Left hindlimb (tissue), 1 donor: ENCODE measurements around the gene CTNNBIP1.
"Not testable (repeated sequence)": the region's sequence is repeated elsewhere in the genome, so short reads cannot be mapped to it uniquely, and the experiment has no call there.

ENCODE experiments used
- DNase-seq: peaks from one replicate; pipeline ENCODE4 v3.0.0-alpha.2; 2018

CTNNBIP1 gene

GRCh38 chr1:9825093-9826074 lies 84.7 kb downstream of the CTNNBIP1 start:
- DNase-seq, result peak; percentile 73

GRCh38 chr1:9824702-9825089 lies 85.4 kb downstream of the CTNNBIP1 start:
- DNase-seq, result no peak

- DNase-seq, result peak; percentile 94
Observed at GRCh38 chr1:9823943-9824701, 85.9 kb downstream of the CTNNBIP1 start, which contains the start of gene CLSTN1. Gene CLSTN1, minus strand, starts transcription at chr1:9823965. Its CDS starts 232 bp downstream, at chr1:9823733.

- DNase-seq, result no peak
Observed at GRCh38 chr1:9823693-9823942, 86.5 kb downstream of the CTNNBIP1 start.

- no peak for DNase-seq
Observed at GRCh38 chr1:9822897-9823692, 87.0 kb downstream of the CTNNBIP1 start.

GRCh38 chr1:9822490-9822889 lies 87.6 kb downstream of the CTNNBIP1 start:
- DNase-seq, result no peak

GRCh38 chr1:9821710-9822109 lies 88.4 kb downstream of the CTNNBIP1 start:
- DNase-seq, result no peak

- DNase-seq, result no peak
Observed at GRCh38 chr1:9820521-9820920, 89.5 kb downstream of the CTNNBIP1 start.

GRCh38 chr1:9817734-9818133 lies 92.3 kb downstream of the CTNNBIP1 start:
- DNase-seq, result no peak

- DNase-seq, result no peak
Observed at GRCh38 chr1:9816199-9816598, 93.9 kb downstream of the CTNNBIP1 start.

GRCh38 chr1:9815150-9815549 lies 94.9 kb downstream of the CTNNBIP1 start:
- no peak for DNase-seq

GRCh38 chr1:9814619-9815018 lies 95.5 kb downstream of the CTNNBIP1 start:
- DNase-seq, result no peak

- no peak for DNase-seq
Observed at GRCh38 chr1:9811239-9811966, 98.7 kb downstream of the CTNNBIP1 start.

- DNase-seq, result no peak
Observed at GRCh38 chr1:9809100-9809510, 101.0 kb downstream of the CTNNBIP1 start.

- DNase-seq, result no peak
Observed at GRCh38 chr1:9808459-9808858, 101.6 kb downstream of the CTNNBIP1 start.

- no peak for DNase-seq
Observed at GRCh38 chr1:9807541-9807940, 102.5 kb downstream of the CTNNBIP1 start.

GRCh38 chr1:9805972-9806371 lies 104.1 kb downstream of the CTNNBIP1 start:
- not testable (repeated sequence) for DNase-seq

GRCh38 chr1:9805006-9805508 lies 105.0 kb downstream of the CTNNBIP1 start:
- no peak for DNase-seq

- DNase-seq, result not testable (repeated sequence)
Observed at GRCh38 chr1:9803003-9803918, 106.8 kb downstream of the CTNNBIP1 start.

- no peak for DNase-seq
Observed at GRCh38 chr1:9801909-9802308, 108.2 kb downstream of the CTNNBIP1 start.
